HepG2 (cell line): ENCODE data around the gene NRN1L.

Source experiments
- GTF3A ChIP-seq: sonication (generic); formaldehyde crosslinking; conservative IDR thresholded peaks from 2 replicates; pipeline ENCODE4 v1.4.0; 2020; ENCODE audit warnings: mild to moderate bottlenecking, missing genetic modification reagents
- NFKBIZ ChIP-seq: IDR thresholded peaks from 2 replicates; pipeline ENCODE4 v1.6.1; 2018; ENCODE audit warnings: missing genetic modification reagents, missing compliant biosample characterization
- ZNF224 ChIP-seq: sonication (generic); formaldehyde crosslinking; IDR thresholded peaks from 2 replicates; pipeline ENCODE4 v1.5.0; 2020; ENCODE audit warnings: mild to moderate bottlenecking, missing genetic modification reagents
- ZNF253 ChIP-seq: sonication (generic); formaldehyde crosslinking; IDR thresholded peaks from 2 replicates; pipeline ENCODE4 v1.8.0; 2022; ENCODE audit warnings: mild to moderate bottlenecking, missing genetic modification reagents, borderline replicate concordance
- TF ChIP-seq, protein P1 (sequence below): sonication (generic); formaldehyde crosslinking; IDR thresholded peaks from 2 replicates; pipeline ENCODE4 v1.5.0; 2020; ENCODE audit warnings: mild to moderate bottlenecking, missing genetic modification reagents, moderate library complexity

DNA sequence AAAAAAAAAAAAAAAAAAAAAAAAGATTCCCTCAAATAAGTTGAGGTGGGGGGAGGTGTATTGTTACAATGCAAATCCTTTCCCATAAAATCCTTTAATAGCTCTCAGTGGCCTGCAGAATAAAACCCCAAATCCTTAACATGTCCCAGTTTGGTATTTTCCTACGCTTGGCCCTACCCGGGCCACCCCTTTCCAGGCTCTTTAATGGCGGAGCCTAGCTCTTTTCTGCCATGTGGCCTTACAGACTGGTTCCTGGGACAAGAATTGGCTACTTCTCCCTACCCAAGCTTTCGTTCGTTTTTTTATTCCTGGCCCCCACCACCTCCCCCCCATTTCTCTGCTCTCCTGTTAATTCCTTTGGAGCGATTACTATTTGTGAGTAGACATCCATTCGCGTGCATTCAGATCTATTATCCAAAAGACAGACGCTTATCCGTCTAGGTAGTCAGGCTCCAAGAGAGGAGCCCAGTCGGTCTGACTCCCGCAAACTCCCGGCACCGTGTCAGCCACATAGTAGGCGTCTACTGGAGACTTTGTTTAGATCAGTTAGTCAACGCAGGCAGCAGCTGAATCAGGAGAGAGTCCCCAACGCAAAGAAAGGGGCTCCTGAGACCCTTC lies 43.4 kb upstream of the NRN1L start:
- TF ChIP-seq, protein P1, sequence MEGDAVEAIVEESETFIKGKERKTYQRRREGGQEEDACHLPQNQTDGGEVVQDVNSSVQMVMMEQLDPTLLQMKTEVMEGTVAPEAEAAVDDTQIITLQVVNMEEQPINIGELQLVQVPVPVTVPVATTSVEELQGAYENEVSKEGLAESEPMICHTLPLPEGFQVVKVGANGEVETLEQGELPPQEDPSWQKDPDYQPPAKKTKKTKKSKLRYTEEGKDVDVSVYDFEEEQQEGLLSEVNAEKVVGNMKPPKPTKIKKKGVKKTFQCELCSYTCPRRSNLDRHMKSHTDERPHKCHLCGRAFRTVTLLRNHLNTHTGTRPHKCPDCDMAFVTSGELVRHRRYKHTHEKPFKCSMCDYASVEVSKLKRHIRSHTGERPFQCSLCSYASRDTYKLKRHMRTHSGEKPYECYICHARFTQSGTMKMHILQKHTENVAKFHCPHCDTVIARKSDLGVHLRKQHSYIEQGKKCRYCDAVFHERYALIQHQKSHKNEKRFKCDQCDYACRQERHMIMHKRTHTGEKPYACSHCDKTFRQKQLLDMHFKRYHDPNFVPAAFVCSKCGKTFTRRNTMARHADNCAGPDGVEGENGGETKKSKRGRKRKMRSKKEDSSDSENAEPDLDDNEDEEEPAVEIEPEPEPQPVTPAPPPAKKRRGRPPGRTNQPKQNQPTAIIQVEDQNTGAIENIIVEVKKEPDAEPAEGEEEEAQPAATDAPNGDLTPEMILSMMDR (CRISPR knock-in tag), result no peak
- TF ChIP-seq ZNF253 (CRISPR knock-in tag) (no peak), ZNF224 (CRISPR knock-in tag) (no peak), GTF3A (CRISPR knock-in tag) (no peak), NFKBIZ (no peak)
